ENCODE results near the gene RIBC2.

GRCh38 chr22:45427114-45427513 is 13.6 kb downstream of the RIBC2 start:
- TF ChIP-seq CTCF (IDR thresholded peaks at IDR 0.05) (no peak), POLR2A (IDR thresholded peaks at IDR 0.05) (no peak)

Measured in body of pancreas (tissue), 4 donors.